ENCODE results near the gene CYP4Z1. TPM values are rescaled to one million over a fixed set of nuclear protein-coding genes. Genes with fewer than 3 reads are reported as not detected.
A peak's percentile ranks its signal among the peaks of the same experiment; 100 is the strongest.
"Not testable (repeated sequence)": the region's sequence is repeated elsewhere in the genome, so short reads cannot be mapped to it uniquely, and the experiment has no call there.

CYP4Z1 gene
- total and polyA plus RNA-seq, 2 donors = 0.42 to 1.7 TPM

GRCh38 chr1:47059376-47059775, 7.7 kb upstream of the CYP4Z1 start:
- Histone ChIP-seq H3K4me3 (ENCODE audit: low read length in 2 of 2) (no peak overlapping the region), H3K27me3 (ENCODE audit: control insufficient read depth in 2 of 2, insufficient read depth in 1 of 2, low read length in 1 of 2) (no peaks in the 10 kb centered on the region), H3K9me3 (ENCODE audit: control insufficient read depth in 2 of 2, insufficient read depth in 1 of 2, low read length in 1 of 2) (no peaks in the 10 kb centered on the region), H3K27ac (ENCODE audit: low read depth in 1 of 2, low read length in 1 of 2) (no peak overlapping the region), H3K36me3 (ENCODE audit: control insufficient read depth in 2 of 2, insufficient read depth in 2 of 2, low read length in 1 of 2) (no peaks in the 10 kb centered on the region), H3K4me1 (ENCODE audit: control insufficient read depth in 2 of 2, insufficient read depth in 2 of 2, low read length in 2 of 2) (no peaks in the 10 kb centered on the region)
- WGBS = 86% methylated on average over 1 of the region's 1 CpG
- DNase-seq (ENCODE audit: low read depth in 6 of 9, low spot score in 9 of 9) = no peak

- DNase-seq (ENCODE audit: low read depth in 6 of 9, low spot score in 9 of 9) = not testable (repeated sequence)
- WGBS = 87% methylated on average over 4 of the region's 4 CpGs
These were observed 2.0 kb downstream of the CYP4Z1 start for GRCh38 chr1:47069080-47069479.

DNA sequence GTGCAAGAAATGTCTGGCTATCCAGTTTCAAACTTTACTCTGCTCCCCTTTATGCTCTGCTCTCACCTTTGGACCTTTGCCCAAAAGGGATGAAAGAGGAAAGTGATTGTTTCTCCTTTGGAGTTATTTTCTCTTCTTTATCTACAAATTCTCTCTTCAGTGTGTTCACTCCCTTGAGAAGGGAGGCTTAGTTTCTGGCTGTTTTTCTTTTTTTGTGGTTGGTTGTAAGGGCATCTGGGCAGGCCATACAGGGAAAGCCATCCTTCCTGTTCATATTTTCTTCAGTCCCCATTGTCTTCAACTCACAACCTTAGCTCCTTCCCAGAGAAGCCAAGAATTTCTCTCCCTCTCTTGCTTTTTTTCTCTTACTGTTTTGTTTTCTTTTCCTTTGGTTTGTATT, 2.5 kb downstream of the CYP4Z1 start:
- H3K4me1 ChIP-seq (ENCODE audit: control insufficient read depth in 2 of 2, insufficient read depth in 2 of 2, low read length in 2 of 2); H3K36me3 ChIP-seq (ENCODE audit: control insufficient read depth in 2 of 2, insufficient read depth in 2 of 2, low read length in 1 of 2); H3K27me3 ChIP-seq (ENCODE audit: control insufficient read depth in 2 of 2, insufficient read depth in 1 of 2, low read length in 1 of 2); DNase-seq (ENCODE audit: low read depth in 6 of 9, low spot score in 9 of 9); H3K27ac ChIP-seq (ENCODE audit: low read depth in 1 of 2, low read length in 1 of 2); H3K9me3 ChIP-seq (ENCODE audit: control insufficient read depth in 2 of 2, insufficient read depth in 1 of 2, low read length in 1 of 2); H3K4me3 ChIP-seq (ENCODE audit: low read length in 2 of 2): not testable (repeated sequence)

More at GRCh38 chr1:47069080-47069479, 2.0 kb downstream of the CYP4Z1 start:
- H3K27me3 ChIP-seq (ENCODE audit: control insufficient read depth in 2 of 2, insufficient read depth in 1 of 2, low read length in 1 of 2); H3K36me3 ChIP-seq (ENCODE audit: control insufficient read depth in 2 of 2, insufficient read depth in 2 of 2, low read length in 1 of 2); H3K4me1 ChIP-seq (ENCODE audit: control insufficient read depth in 2 of 2, insufficient read depth in 2 of 2, low read length in 2 of 2); H3K27ac ChIP-seq (ENCODE audit: low read depth in 1 of 2, low read length in 1 of 2); H3K9me3 ChIP-seq (ENCODE audit: control insufficient read depth in 2 of 2, insufficient read depth in 1 of 2, low read length in 1 of 2); H3K4me3 ChIP-seq (ENCODE audit: low read length in 2 of 2): not testable (repeated sequence)

- WGBS = 5% methylated on average over 3 of the region's 3 CpGs
These were observed 22.3 kb downstream of the CYP4Z1 start for GRCh38 chr1:47089356-47089755.

DNA sequence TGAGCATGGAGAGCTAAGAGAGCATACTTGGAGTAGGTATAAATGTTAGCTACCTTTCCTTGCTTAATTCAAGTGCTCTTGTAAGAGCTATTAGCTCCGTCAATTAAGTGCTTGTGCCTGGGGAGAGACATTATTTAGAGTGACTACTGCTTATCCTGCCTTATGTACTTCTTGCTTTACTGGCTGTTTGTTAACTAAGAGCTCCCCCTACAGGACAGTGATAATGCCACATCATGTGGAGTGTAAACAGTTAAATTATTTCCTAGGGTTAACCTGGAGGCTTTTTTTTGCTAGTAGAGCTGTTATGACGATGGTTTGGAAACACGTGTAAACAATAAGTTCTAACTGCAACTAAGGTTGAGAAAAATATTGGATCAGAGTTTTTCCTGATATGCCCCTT, 24.4 kb downstream of the CYP4Z1 start:
- H3K36me3 ChIP-seq (ENCODE audit: control insufficient read depth in 2 of 2, insufficient read depth in 2 of 2, low read length in 1 of 2); H3K27me3 ChIP-seq (ENCODE audit: control insufficient read depth in 2 of 2, insufficient read depth in 1 of 2, low read length in 1 of 2); H3K27ac ChIP-seq (ENCODE audit: low read depth in 1 of 2, low read length in 1 of 2); DNase-seq (ENCODE audit: low read depth in 6 of 9, low spot score in 9 of 9); H3K4me1 ChIP-seq (ENCODE audit: control insufficient read depth in 2 of 2, insufficient read depth in 2 of 2, low read length in 2 of 2); H3K9me3 ChIP-seq (ENCODE audit: control insufficient read depth in 2 of 2, insufficient read depth in 1 of 2, low read length in 1 of 2); H3K4me3 ChIP-seq (ENCODE audit: low read length in 2 of 2): not testable (repeated sequence)
- 57% methylated on average over 3 of the region's 3 CpGs for WGBS

More at GRCh38 chr1:47089356-47089755, 22.3 kb downstream of the CYP4Z1 start:
- not testable (repeated sequence) for H3K4me1 ChIP-seq (ENCODE audit: control insufficient read depth in 2 of 2, insufficient read depth in 2 of 2, low read length in 2 of 2); H3K27ac ChIP-seq (ENCODE audit: low read depth in 1 of 2, low read length in 1 of 2); H3K4me3 ChIP-seq (ENCODE audit: low read length in 2 of 2); H3K36me3 ChIP-seq (ENCODE audit: control insufficient read depth in 2 of 2, insufficient read depth in 2 of 2, low read length in 1 of 2); H3K9me3 ChIP-seq (ENCODE audit: control insufficient read depth in 2 of 2, insufficient read depth in 1 of 2, low read length in 1 of 2); H3K27me3 ChIP-seq (ENCODE audit: control insufficient read depth in 2 of 2, insufficient read depth in 1 of 2, low read length in 1 of 2)
- peak in 6 of 9 donors; percentile 3 to 20 (median 6) for DNase-seq (ENCODE audit: low read depth in 6 of 9, low spot score in 9 of 9)

DNA sequence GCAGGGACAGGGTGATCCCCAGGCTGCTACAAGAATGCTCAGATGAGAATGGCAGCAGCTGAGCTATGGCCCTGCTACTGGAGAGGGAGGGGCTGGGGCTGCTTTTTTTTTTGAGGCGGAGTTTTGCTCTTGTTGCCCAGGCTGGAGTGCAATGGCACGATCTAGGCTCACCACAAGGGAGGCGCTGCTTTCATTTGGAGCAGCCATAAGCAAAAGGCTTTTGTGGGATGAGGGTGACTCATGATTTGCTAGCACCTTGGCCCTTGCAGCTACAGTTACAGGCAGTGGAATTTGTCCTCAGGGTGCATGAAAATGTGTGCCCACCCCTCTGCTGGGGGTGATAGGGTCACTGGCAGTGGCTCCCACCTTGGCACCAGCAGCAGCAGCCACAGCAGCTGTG, 37.8 kb downstream of the CYP4Z1 start:
- Histone ChIP-seq H3K4me1 (ENCODE audit: control insufficient read depth in 2 of 2, insufficient read depth in 2 of 2, low read length in 2 of 2) (no peaks in the 10 kb centered on the region), H3K27ac (ENCODE audit: low read depth in 1 of 2, low read length in 1 of 2) (no peak overlapping the region), H3K27me3 (ENCODE audit: control insufficient read depth in 2 of 2, insufficient read depth in 1 of 2, low read length in 1 of 2) (no peaks in the 10 kb centered on the region), H3K4me3 (ENCODE audit: low read length in 2 of 2) (no peak overlapping the region), H3K36me3 (ENCODE audit: control insufficient read depth in 2 of 2, insufficient read depth in 2 of 2, low read length in 1 of 2) (no peaks in the 10 kb centered on the region), H3K9me3 (ENCODE audit: control insufficient read depth in 2 of 2, insufficient read depth in 1 of 2, low read length in 1 of 2) (peaks cover 0 to 2% of the 10 kb centered on the region in 2 donors)
- DNase-seq (ENCODE audit: low read depth in 6 of 9, low spot score in 9 of 9) = no peak
- 97% methylated on average over 3 of the region's 3 CpGs for WGBS

DNA sequence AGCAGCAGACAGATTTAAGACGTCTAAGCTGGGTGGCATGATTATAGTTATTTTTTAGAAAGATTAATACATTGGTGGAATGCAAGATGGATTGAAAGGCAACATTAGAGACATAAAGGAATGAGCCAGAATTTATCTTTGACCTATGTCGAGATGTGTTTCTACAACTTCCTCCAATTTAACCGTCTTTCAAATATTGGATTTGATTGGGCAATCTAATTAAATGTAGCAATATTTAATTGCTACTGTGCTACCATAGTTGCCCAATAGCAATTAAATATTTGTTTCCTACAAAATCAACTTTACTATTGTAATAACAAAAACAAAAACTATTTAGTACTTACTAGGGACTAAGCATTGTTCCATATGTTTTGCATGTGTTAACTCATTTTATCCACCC, 39.8 kb downstream of the CYP4Z1 start:
- no peaks in the 10 kb centered on the region for H3K27me3 ChIP-seq (ENCODE audit: control insufficient read depth in 2 of 2, insufficient read depth in 1 of 2, low read length in 1 of 2)
- no peaks in the 10 kb centered on the region for H3K36me3 ChIP-seq (ENCODE audit: control insufficient read depth in 2 of 2, insufficient read depth in 2 of 2, low read length in 1 of 2)
- no peak for DNase-seq (ENCODE audit: low read depth in 6 of 9, low spot score in 9 of 9)
- no peak overlapping the region for H3K4me3 ChIP-seq (ENCODE audit: low read length in 2 of 2)
- no peaks in the 10 kb centered on the region for H3K4me1 ChIP-seq (ENCODE audit: control insufficient read depth in 2 of 2, insufficient read depth in 2 of 2, low read length in 2 of 2)
- H3K9me3 ChIP-seq (ENCODE audit: control insufficient read depth in 2 of 2, insufficient read depth in 1 of 2, low read length in 1 of 2) = peaks cover 0 to 2% of the 10 kb centered on the region in 2 donors
- H3K27ac ChIP-seq (ENCODE audit: low read depth in 1 of 2, low read length in 1 of 2) = no peak overlapping the region
- WGBS = 95% methylated on average over 3 of the region's 3 CpGs

- 64% methylated on average over 10 of the region's 10 CpGs for WGBS
- not testable (repeated sequence) for H3K36me3 ChIP-seq (ENCODE audit: control insufficient read depth in 2 of 2, insufficient read depth in 2 of 2, low read length in 1 of 2); H3K27ac ChIP-seq (ENCODE audit: low read depth in 1 of 2, low read length in 1 of 2); H3K4me1 ChIP-seq (ENCODE audit: control insufficient read depth in 2 of 2, insufficient read depth in 2 of 2, low read length in 2 of 2); H3K9me3 ChIP-seq (ENCODE audit: control insufficient read depth in 2 of 2, insufficient read depth in 1 of 2, low read length in 1 of 2); H3K4me3 ChIP-seq (ENCODE audit: low read length in 2 of 2); DNase-seq (ENCODE audit: low read depth in 6 of 9, low spot score in 9 of 9); H3K27me3 ChIP-seq (ENCODE audit: control insufficient read depth in 2 of 2, insufficient read depth in 1 of 2, low read length in 1 of 2)
These were observed 41.0 kb downstream of the CYP4Z1 start for GRCh38 chr1:47107851-47108574.

DNA sequence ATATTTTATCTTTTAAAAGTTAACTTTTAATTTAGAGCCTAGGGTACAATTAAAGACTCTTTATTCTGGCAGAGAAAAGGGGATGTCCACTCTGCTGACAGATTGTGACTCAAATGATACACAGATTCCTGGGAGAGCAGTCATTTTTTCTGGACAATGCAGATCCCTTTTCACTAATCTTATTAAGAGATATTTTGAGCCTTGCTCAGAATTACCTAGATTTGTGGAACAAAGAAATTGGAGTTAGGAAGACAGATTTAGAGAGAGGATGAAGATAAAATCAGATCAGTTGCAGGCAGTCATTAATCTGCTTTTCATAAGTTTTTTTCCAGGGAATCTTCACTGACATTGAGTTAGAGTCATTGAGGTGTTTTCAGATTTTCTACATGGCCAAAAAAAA, 42.5 kb downstream of the CYP4Z1 start:
- not testable (repeated sequence) for H3K4me3 ChIP-seq (ENCODE audit: low read length in 2 of 2); H3K9me3 ChIP-seq (ENCODE audit: control insufficient read depth in 2 of 2, insufficient read depth in 1 of 2, low read length in 1 of 2); DNase-seq (ENCODE audit: low read depth in 6 of 9, low spot score in 9 of 9); H3K4me1 ChIP-seq (ENCODE audit: control insufficient read depth in 2 of 2, insufficient read depth in 2 of 2, low read length in 2 of 2); H3K27me3 ChIP-seq (ENCODE audit: control insufficient read depth in 2 of 2, insufficient read depth in 1 of 2, low read length in 1 of 2); H3K36me3 ChIP-seq (ENCODE audit: control insufficient read depth in 2 of 2, insufficient read depth in 2 of 2, low read length in 1 of 2); H3K27ac ChIP-seq (ENCODE audit: low read depth in 1 of 2, low read length in 1 of 2)

All from thymus (tissue), 11 donors.